CD4-positive, alpha-beta T cell (primary cell): Measurements from ENCODE around the gene CHIC2. TPM values are rescaled to one million over a fixed set of nuclear protein-coding genes. Genes with fewer than 3 reads are reported as not detected.
A peak's percentile ranks its signal among the peaks of the same experiment; 100 is the strongest.

Source experiments
- ATAC-seq: fragments of 200-7000 bp; cut with Tn5 transposase; one replicate; pipeline ENCODE4 v1.10.0; 2022; ENCODE audit warnings: mild to moderate bottlenecking; ENCODE audit not compliant: poor library complexity
- CTCF ChIA-PET: fragments of 350-600 bp; sonication (Branson Sonifier 250); formaldehyde crosslinking; loops from one replicate; lab custom pipeline; 2021; ENCODE audit warnings: antibody characterized with exemption, inconsistent platforms; lab: Charles Lee
- POLR2A ChIA-PET: fragments of 350-600 bp; sonication (Branson Sonifier 250); formaldehyde crosslinking; loops from one replicate; lab custom pipeline; 2021; ENCODE audit warnings: antibody characterized with exemption, inconsistent platforms; lab: Charles Lee
- DNase-seq, 14 experiments: peaks; one replicate each; pipeline ENCODE4 v3.0.0-alpha.2; 2013 to 2020; ENCODE audit warnings: mixed read lengths in 2 of 14
- H3K27ac ChIP-seq, 2 donors: one replicate each; pipeline versions ENCODE4 v1.5.1 to v1.7.0; 2013; ENCODE audit warnings: low read length in 2 of 2, low read depth in 1 of 2, mild to moderate bottlenecking in 1 of 2
- H3K27me3 ChIP-seq, 2 experiments: 1 replicate in 1 of 2; 2 replicates in 1 of 2; pipeline versions ENCODE4 v1.6.1 to v1.7.0; 2013; ENCODE audit warnings: low read length in 2 of 2, control low read depth in 1 of 2, mild to moderate bottlenecking in 1 of 2, moderate library complexity in 1 of 2; ENCODE audit not compliant: insufficient read depth in 2 of 2, control insufficient read depth in 1 of 2
- H3K36me3 ChIP-seq: one replicate; pipeline ENCODE4 v1.6.1; 2013; ENCODE audit warnings: low read length, control low read depth; ENCODE audit not compliant: insufficient read depth
- H3K4me1 ChIP-seq: one replicate; pipeline ENCODE4 v1.6.1; 2013; ENCODE audit warnings: low read length, control low read depth; ENCODE audit not compliant: insufficient read depth
- H3K4me3 ChIP-seq: one replicate; pipeline ENCODE4 v1.5.1; 2013; ENCODE audit warnings: mild to moderate bottlenecking, low read length, moderate library complexity
- H3K9me3 ChIP-seq, 2 experiments: 1 replicate in 1 of 2; 2 replicates in 1 of 2; pipeline versions ENCODE4 v1.6.1 to v1.7.0; 2013; ENCODE audit warnings: low read length in 2 of 2, mild to moderate bottlenecking in 2 of 2, control low read depth in 1 of 2, moderate library complexity in 1 of 2; ENCODE audit not compliant: control insufficient read depth in 1 of 2, insufficient read depth in 1 of 2
- H3K27ac Mint-ChIP-seq: one replicate; pipeline ENCODE4 v1.8.0; 2020; ENCODE audit warnings: mixed read lengths
- H3K27me3 Mint-ChIP-seq: one replicate; pipeline ENCODE4 v1.8.0; 2021; ENCODE audit warnings: mixed read lengths
- H3K36me3 Mint-ChIP-seq: one replicate; pipeline ENCODE4 v1.8.0; 2021; ENCODE audit warnings: low read depth, mixed read lengths
- H3K4me1 Mint-ChIP-seq: one replicate; pipeline ENCODE4 v1.8.0; 2021; ENCODE audit warnings: low read depth, mixed read lengths
- H3K4me3 Mint-ChIP-seq: one replicate; pipeline ENCODE4 v1.8.0; 2020; ENCODE audit warnings: mild to moderate bottlenecking, mixed read lengths
- H3K9me3 Mint-ChIP-seq: one replicate; pipeline ENCODE4 v1.8.0; 2020; ENCODE audit warnings: mixed read lengths
- CTCF ChIP-seq: fragments of 200-600 bp; IDR thresholded peaks from one replicate; pipeline ENCODE4 v1.8.0; 2022; ENCODE audit warnings: antibody characterized with exemption, mild to moderate bottlenecking
- intact Hi-C, 2 experiments: fragments of 100-400 bp; cut with DNase I in 1 of 2; cut with micrococcal nuclease in 1 of 2; formaldehyde crosslinking; loops; one replicate each; pipeline versions ENCODE4 v1.15.1 to v1.9.0; 2023 to 2025; cut with DNase I, micrococcal nuclease
- total RNA-seq, 174 experiments: library from RNA in 2 of 174; stranded (reverse) in 2 of 174; gene quantifications; one replicate each; pipeline ENCODE4 v1.2.3 and lab custom pipeline; 2021 to 2026

Gene CHIC2
- total RNA-seq, 2 experiments from 2014 or later: 53.8 to 59.2 TPM

DNA sequence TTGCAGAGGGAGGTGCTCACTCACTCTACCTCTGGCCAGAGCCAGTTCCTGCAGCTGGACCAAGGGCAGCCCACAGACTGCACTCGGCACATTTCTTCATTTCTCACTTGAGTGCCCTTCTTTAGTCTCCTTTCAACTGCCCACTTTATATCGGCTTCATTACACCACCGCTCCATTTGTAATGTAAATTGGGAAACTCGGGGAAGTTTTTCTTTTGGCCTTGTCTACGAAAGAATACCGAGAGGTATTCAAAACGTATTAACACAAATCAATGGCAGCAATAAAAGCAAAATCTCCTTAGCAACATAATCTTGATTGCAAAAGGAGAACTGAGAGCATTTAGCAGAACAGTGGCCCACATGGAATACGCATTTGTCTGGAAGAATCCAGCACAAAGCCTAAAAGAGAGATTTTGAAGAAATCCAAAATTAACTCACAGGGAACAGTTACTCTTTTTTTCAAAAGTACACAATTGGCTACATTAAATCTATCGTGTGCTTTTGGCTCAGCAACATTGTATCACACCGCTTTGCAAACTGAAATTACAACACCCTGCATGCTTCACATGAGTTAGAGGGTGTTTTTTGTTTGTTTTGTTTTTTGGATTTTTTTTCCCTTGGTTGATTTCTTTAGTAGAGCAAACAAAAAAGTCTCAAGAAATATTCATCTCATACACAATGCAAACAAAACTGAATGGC is 62.6 kb downstream of the CHIC2 start:
- CTCF ChIA-PET: no interaction called here
- POLR2A ChIA-PET: no interaction called here
- H3K36me3 Mint-ChIP-seq: peaks cover 52% of the 10 kb centered on the region
- no peaks in the 10 kb centered on the region for H3K27me3 Mint-ChIP-seq
- no peak overlapping the region for H3K27ac Mint-ChIP-seq
- H3K9me3 Mint-ChIP-seq: no peaks in the 10 kb centered on the region
- Histone ChIP-seq H3K36me3 (peaks cover 19% of the 10 kb centered on the region), H3K9me3 (no peaks in the 10 kb centered on the region), H3K27ac (no peak overlapping the region), H3K4me3 (no peak overlapping the region), H3K4me1 (no peaks in the 10 kb centered on the region), H3K27me3 (no peaks in the 10 kb centered on the region)
- no peak overlapping the region for H3K4me3 Mint-ChIP-seq
- DNase-seq (no peak), ATAC-seq (no peak)
- intact Hi-C loops: no loop called here
- TF ChIP-seq CTCF: no peak
- peaks cover 5% of the 10 kb centered on the region for H3K4me1 Mint-ChIP-seq

DNA sequence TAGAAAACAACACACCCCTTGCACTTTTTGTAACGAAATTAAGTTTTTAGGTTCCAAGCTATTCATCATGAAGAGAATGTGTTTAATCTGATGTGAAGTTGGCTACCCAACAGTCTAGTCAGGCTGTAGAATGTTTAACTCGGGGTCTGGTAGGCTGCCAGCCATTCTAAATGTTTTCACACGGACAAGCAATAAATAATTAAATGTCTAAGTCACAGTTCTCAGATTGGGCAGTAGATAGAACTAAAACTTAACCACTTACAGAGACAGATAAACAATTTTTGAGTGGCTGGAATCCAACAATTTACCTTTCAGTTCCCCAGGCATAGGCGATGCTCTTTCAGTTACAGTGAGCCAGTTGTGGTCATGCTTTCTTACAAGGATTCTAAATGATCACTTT is 66.5 kb downstream of the CHIC2 start:
- Mint-ChIP-seq H3K27me3 (no peaks in the 10 kb centered on the region), H3K9me3 (no peaks in the 10 kb centered on the region), H3K4me1 (peaks cover 5% of the 10 kb centered on the region), H3K4me3 (no peak overlapping the region), H3K36me3 (peaks cover 28% of the 10 kb centered on the region), H3K27ac (no peak overlapping the region)
- H3K4me1 ChIP-seq: no peaks in the 10 kb centered on the region
- no peaks in the 10 kb centered on the region for H3K9me3 ChIP-seq
- intact Hi-C loops: no loop called here
- TF ChIP-seq CTCF: no peak
- no peak overlapping the region for H3K4me3 ChIP-seq
- peaks cover 13% of the 10 kb centered on the region for H3K36me3 ChIP-seq
- no peaks in the 10 kb centered on the region for H3K27me3 ChIP-seq
- ChIA-PET CTCF (no interaction called here), POLR2A (no interaction called here)
- no peak overlapping the region for H3K27ac ChIP-seq
- no peak for ATAC-seq
- no peak for DNase-seq

DNA sequence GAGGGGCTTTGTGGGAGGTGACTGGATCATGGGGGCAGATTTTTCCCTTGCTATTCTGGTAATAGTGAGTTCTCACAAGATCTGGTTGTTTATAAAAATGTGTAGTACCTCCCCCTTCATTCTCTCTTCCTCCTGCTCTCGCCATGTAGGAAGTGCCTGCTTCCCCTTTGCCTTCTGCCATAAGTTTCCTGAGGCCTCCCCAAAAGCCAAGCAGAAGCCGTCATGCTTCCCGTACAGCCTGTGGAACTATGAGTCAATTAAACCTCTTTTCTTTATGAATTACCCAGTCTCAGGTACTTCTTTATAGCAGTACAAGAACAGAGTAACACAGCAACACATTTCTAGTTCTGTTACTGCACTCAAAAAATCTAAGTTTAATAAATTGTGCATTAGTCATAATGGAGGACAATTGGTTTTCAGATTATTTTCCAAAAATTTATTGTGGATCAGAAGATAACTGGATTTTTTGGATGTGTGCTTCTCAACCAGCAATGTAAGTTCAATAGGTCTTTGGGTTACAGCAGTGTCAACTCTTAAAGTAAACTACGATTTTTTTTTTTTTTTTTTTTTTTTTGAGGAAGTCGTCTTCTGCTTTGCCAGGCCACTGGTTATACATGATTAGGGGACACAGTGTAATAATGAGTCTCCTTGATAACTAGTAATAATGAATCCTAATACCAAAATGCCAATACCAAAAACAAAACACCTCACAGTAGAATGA is 69.9 kb downstream of the CHIC2 start:
- DNase-seq (peak in 2 of 14 experiments; percentile 13 to 21), ATAC-seq (no peak)
- POLR2A ChIA-PET: no interaction called here
- H3K9me3 ChIP-seq: no peaks in the 10 kb centered on the region
- H3K4me1 ChIP-seq: no peaks in the 10 kb centered on the region
- Mint-ChIP-seq H3K36me3 (peaks cover 12% of the 10 kb centered on the region), H3K27me3 (no peaks in the 10 kb centered on the region), H3K27ac (no peak overlapping the region), H3K9me3 (no peaks in the 10 kb centered on the region), H3K4me1 (peaks cover 4% of the 10 kb centered on the region), H3K4me3 (no peak overlapping the region)
- no peak overlapping the region for H3K4me3 ChIP-seq
- no peak overlapping the region for H3K27ac ChIP-seq
- CTCF ChIA-PET: no interaction called here
- TF ChIP-seq CTCF: no peak
- intact Hi-C loops: no loop called here
- no peaks in the 10 kb centered on the region for H3K27me3 ChIP-seq
- peaks cover 4% of the 10 kb centered on the region for H3K36me3 ChIP-seq
